ENCODE data around the gene MYOD1.

The MYOD1 gene

GRCh38 chr11:17702876-17703275 is 16.5 kb upstream of the MYOD1 start:
- H3K4me3 ChIP-seq (ENCODE audit: low read length), result no peak overlapping the region
- TF ChIP-seq CTCF (IDR thresholded peaks at IDR 0.05; ENCODE audit: insufficient read depth, low read depth, low read length, missing control alignments), result no peak
- no peak for DNase-seq (ENCODE audit: low read depth)

- TF ChIP-seq CTCF (IDR thresholded peaks at IDR 0.05; ENCODE audit: insufficient read depth, low read depth, low read length, missing control alignments), result no peak
- DNase-seq (ENCODE audit: low read depth), result no peak
- no peak overlapping the region for H3K4me3 ChIP-seq (ENCODE audit: low read length)
These were observed 15.4 kb upstream of the MYOD1 start for GRCh38 chr11:17703951-17704350.

GRCh38 chr11:17707830-17708229 is 11.5 kb upstream of the MYOD1 start:
- no peak for TF ChIP-seq CTCF (IDR thresholded peaks at IDR 0.05; ENCODE audit: insufficient read depth, low read depth, low read length, missing control alignments)
- no peak overlapping the region for H3K4me3 ChIP-seq (ENCODE audit: low read length)
- no peak for DNase-seq (ENCODE audit: low read depth)

- no peak overlapping the region for H3K4me3 ChIP-seq (ENCODE audit: low read length)
- DNase-seq (ENCODE audit: low read depth), result no peak
- no peak for TF ChIP-seq CTCF (IDR thresholded peaks at IDR 0.05; ENCODE audit: insufficient read depth, low read depth, low read length, missing control alignments)
These were observed 7.5 kb upstream of the MYOD1 start for GRCh38 chr11:17711836-17712235.

DNA sequence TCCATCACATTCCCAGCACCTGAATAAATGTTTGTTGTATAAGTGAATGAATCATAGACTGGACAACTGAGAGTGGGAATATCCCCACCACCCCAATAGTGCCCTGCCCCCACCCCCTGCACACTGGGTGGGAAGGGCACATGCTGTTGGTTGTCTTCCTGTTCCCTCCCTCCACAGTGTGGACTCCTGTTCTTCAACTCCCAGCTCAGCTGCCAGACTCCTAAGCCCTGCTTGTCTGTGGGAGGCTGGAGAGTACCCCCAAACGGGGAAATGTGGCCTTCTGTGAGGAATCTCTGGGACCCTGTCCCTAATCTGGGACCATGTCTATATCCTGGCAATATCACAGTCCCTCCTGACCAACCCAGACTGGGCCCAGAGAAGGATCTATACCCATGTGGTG is 5.5 kb upstream of the MYOD1 start:
- DNase-seq (ENCODE audit: low read depth), result no peak
- no peak for TF ChIP-seq CTCF (IDR thresholded peaks at IDR 0.05; ENCODE audit: insufficient read depth, low read depth, low read length, missing control alignments)
- H3K4me3 ChIP-seq (ENCODE audit: low read length), result no peak overlapping the region

DNA sequence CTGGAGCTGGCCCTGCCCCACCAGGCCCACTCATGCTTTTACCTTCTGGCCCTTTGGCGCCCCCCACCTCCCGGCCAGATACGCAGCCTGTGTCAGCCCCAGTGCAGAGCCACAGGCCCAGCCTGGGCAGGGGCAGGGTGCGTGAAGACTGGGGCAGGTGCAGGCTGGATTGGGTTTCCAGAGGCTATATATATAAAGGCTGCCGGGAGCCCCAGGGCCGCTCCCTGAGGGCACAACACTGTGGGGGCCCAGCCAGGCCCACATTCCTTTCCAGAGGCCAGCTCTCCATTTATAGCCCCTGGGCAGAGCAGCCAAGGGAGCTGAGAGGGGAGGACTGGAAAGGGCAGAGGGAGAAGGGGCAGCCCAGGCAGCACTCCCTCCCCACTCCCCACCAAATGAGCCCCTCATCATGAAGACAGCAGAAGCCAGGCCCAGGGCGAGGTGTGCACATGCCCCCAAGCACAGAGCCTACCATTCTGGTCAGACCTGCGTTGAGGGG is 5.0 kb upstream of the MYOD1 start:
- TF ChIP-seq CTCF (IDR thresholded peaks at IDR 0.05; ENCODE audit: insufficient read depth, low read depth, low read length, missing control alignments), result no peak
- H3K4me3 ChIP-seq (ENCODE audit: low read length), result no peak overlapping the region
- no peak for DNase-seq (ENCODE audit: low read depth)

DNA sequence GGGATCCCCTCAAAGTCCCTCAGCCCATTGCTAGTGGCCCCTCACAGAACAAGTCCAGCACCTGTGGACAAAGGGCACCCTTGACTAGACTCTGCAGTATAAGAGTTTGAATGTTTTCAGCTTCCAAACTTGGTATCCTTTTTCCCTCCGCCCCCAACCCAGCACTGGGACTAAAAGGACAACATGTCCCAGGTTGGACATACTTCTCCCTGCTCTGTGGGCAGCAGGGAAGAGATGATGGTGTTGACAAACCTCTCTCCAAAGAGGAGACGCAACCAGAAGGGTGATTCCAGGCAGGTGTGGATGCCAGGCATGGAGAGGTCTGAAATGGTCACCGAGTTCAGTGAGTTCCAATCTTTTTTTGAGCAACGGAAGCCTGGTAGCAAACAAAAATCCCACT is 4.5 kb upstream of the MYOD1 start:
- DNase-seq (ENCODE audit: low read depth), result no peak
- no peak for TF ChIP-seq CTCF (IDR thresholded peaks at IDR 0.05; ENCODE audit: insufficient read depth, low read depth, low read length, missing control alignments)
- H3K4me3 ChIP-seq (ENCODE audit: low read length), result no peak overlapping the region

All from epithelial cell of esophagus (primary cell).